A673 (cell line): ENCODE results near the gene CACNA1G.

Experiments used
- EZH2 ChIP-seq: fragments of 200-600 bp; sonication (generic); IDR thresholded peaks from 2 replicates; pipeline ENCODE4 v1.6.1; 2017; ENCODE audit warnings: borderline replicate concordance, low read depth, mild to moderate bottlenecking, mixed read lengths, antibody characterized with exemption, low read length; ENCODE audit not compliant: poor library complexity, severe bottlenecking
- TF ChIP-seq, protein P1 (sequence below): fragments of 300-800, 200-600 bp; sonication (generic); conservative IDR thresholded peaks from 2 replicates; pipeline ENCODE4 v1.5.1; 2017; ENCODE audit warnings: low read depth, mild to moderate bottlenecking, antibody characterized with exemption, low read length, moderate library complexity, mixed read lengths

GRCh38 chr17:50534222-50534978, 26.1 kb upstream of the CACNA1G start:
- TF ChIP-seq EZH2, result no peak
- TF ChIP-seq, protein P1, sequence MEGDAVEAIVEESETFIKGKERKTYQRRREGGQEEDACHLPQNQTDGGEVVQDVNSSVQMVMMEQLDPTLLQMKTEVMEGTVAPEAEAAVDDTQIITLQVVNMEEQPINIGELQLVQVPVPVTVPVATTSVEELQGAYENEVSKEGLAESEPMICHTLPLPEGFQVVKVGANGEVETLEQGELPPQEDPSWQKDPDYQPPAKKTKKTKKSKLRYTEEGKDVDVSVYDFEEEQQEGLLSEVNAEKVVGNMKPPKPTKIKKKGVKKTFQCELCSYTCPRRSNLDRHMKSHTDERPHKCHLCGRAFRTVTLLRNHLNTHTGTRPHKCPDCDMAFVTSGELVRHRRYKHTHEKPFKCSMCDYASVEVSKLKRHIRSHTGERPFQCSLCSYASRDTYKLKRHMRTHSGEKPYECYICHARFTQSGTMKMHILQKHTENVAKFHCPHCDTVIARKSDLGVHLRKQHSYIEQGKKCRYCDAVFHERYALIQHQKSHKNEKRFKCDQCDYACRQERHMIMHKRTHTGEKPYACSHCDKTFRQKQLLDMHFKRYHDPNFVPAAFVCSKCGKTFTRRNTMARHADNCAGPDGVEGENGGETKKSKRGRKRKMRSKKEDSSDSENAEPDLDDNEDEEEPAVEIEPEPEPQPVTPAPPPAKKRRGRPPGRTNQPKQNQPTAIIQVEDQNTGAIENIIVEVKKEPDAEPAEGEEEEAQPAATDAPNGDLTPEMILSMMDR, result no peak
